Spleen (tissue), 7 donors: Measurements from ENCODE around the gene KCNJ10.

Experiments used
- POLR2A ChIP-seq, 3 donors: fragments of 450-650 bp; IDR thresholded peaks; one replicate each; pipeline ENCODE4 v1.5.1; 2017; ENCODE audit warnings: antibody characterized with exemption in 3 of 3, mild to moderate bottlenecking in 1 of 3
- POLR2AphosphoS5 ChIP-seq, 3 donors: sonication (generic); formaldehyde crosslinking; IDR thresholded peaks; one replicate each; pipeline ENCODE4 v1.5.1; 2017; ENCODE audit warnings: antibody characterized with exemption in 3 of 3
- TF ChIP-seq, protein P1 (sequence below), 11 experiments: fragments of 200-600 bp in 7 of 11; fragments of 450-650 bp in 4 of 11; sonication (generic) in 4 of 11; IDR thresholded peaks in 8 of 11; conservative IDR thresholded peaks in 3 of 11; 1 replicate in 7 of 11; 2 replicates in 4 of 11; pipeline versions ENCODE4 v1.4.0 to v1.8.0; 2016 to 2021; ENCODE audit warnings: antibody characterized with exemption in 11 of 11, inconsistent platforms in 4 of 11, mild to moderate bottlenecking in 1 of 11
- donor health status: DM: no; HTN: no; CAD: no; lungs with moderate emphysema.
- donor health status: DM: no; HTN: no; CAD: no.
- donor health status: DM: no; HTN: no; CAD: no.

DNA sequence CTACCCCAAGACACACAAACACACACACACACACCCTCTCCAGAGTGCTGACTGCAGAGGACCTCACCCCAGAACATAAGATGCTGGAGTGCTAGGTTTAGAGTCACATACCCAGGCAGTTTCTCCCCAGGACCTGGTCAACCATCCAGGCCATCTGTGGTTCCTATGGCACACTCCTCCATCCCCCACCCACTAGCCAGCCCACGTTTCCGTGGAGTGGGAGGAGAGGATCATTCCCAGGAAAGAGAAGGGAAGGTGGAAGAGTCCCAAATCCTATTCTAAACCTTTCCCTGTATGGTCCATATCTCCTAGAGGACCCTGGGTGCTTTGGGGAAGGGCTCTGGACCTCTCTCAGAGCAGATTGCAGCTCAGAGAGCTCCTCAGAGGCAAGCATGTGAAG, 12.5 kb upstream of the KCNJ10 start:
- TF ChIP-seq, protein P1, sequence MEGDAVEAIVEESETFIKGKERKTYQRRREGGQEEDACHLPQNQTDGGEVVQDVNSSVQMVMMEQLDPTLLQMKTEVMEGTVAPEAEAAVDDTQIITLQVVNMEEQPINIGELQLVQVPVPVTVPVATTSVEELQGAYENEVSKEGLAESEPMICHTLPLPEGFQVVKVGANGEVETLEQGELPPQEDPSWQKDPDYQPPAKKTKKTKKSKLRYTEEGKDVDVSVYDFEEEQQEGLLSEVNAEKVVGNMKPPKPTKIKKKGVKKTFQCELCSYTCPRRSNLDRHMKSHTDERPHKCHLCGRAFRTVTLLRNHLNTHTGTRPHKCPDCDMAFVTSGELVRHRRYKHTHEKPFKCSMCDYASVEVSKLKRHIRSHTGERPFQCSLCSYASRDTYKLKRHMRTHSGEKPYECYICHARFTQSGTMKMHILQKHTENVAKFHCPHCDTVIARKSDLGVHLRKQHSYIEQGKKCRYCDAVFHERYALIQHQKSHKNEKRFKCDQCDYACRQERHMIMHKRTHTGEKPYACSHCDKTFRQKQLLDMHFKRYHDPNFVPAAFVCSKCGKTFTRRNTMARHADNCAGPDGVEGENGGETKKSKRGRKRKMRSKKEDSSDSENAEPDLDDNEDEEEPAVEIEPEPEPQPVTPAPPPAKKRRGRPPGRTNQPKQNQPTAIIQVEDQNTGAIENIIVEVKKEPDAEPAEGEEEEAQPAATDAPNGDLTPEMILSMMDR (IDR thresholded peaks at IDR 0.05 in 8 of 11, conservative IDR thresholded peaks at IDR 0.05 in 3 of 11) = no peak
- TF ChIP-seq POLR2A (IDR thresholded peaks at IDR 0.05) (no peak), POLR2AphosphoS5 (IDR thresholded peaks at IDR 0.05) (no peak)
